ENCODE results near the gene BTBD3.
A peak's percentile ranks its signal among the peaks of the same experiment; 100 is the strongest.

BTBD3 gene

GRCh38 chr20:11917663-11918062 lies at the start of gene BTBD3:
TSS of gene BTBD3 (plus strand) at chr20:11917893. CDS start at chr20:11918276, 383 bp downstream.
- no peak for DNase-seq (ENCODE audit: extremely low read depth in 1 of 2, low read depth in 1 of 2)

- no peak for DNase-seq (ENCODE audit: extremely low read depth in 1 of 2, low read depth in 1 of 2)
Measured at GRCh38 chr20:11869641-11870040, 48.1 kb upstream of the BTBD3 start.

DNA sequence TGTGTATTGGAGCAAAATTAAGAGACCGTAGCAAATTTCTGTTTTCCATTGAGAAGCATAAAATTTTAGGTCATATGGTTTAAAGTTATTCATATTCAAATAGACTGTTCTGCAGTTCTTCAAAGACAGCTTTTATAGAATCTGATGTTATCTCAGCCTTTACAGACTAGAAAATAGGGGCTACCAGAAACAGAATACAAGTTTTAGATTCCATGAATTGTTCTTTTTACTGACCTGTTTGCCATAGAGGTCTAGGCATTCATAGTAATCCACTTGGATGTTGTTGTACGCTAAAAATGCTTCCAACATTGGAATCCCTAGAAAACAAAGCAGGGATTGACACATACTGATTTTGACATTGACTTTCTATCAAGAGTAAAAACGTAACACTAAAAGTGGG lies 47.3 kb upstream of the BTBD3 start:
- DNase-seq (ENCODE audit: extremely low read depth in 1 of 2, low read depth in 1 of 2): no peak

GRCh38 chr20:11876555-11876954 lies 41.1 kb upstream of the BTBD3 start:
- no peak for DNase-seq (ENCODE audit: extremely low read depth in 1 of 2, low read depth in 1 of 2)

GRCh38 chr20:11880680-11881079 lies 37.0 kb upstream of the BTBD3 start:
- DNase-seq (ENCODE audit: extremely low read depth in 1 of 2, low read depth in 1 of 2): no peak

GRCh38 chr20:11881449-11881848 lies 36.2 kb upstream of the BTBD3 start:
- no peak for DNase-seq (ENCODE audit: extremely low read depth in 1 of 2, low read depth in 1 of 2)

DNA sequence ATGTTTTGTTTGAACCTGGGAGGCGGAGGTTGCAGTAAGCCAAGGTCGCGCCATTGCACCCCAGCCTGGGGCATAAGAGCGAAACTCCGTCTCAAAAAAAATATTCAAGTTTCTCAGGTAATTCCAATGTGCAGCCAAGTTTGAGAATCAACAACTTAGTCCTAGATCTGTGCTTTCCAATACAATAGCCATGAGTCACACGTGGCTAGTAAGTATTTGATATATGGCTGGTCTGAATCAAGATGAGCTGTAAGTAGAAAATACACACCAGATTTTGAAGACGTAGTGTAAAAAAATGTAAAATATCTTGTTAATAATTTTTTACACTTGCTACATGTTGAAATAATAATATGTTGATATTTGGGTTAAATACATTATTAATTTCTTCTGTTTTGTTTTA lies 35.0 kb upstream of the BTBD3 start:
- no peak for DNase-seq (ENCODE audit: extremely low read depth in 1 of 2, low read depth in 1 of 2)

DNA sequence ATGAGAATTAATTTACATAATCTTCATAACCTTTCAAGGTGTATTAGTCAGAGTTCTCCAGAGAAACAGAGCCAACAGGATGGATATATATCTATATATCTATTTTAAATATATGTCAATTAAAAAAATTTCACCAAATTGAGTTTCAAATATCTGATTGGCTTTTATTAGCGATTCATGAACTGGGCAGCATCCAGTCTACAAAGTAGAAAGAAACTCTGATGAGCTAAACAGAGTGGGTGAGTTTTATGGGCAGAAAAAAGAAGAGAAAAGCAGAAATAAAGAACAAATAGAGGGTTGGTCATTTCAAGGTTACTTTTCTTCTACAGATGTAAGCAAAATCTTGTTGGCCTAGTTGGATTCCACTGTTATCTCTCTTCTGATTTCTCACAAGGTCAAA lies 29.0 kb upstream of the BTBD3 start:
- no peak for DNase-seq (ENCODE audit: extremely low read depth in 1 of 2, low read depth in 1 of 2)

DNA sequence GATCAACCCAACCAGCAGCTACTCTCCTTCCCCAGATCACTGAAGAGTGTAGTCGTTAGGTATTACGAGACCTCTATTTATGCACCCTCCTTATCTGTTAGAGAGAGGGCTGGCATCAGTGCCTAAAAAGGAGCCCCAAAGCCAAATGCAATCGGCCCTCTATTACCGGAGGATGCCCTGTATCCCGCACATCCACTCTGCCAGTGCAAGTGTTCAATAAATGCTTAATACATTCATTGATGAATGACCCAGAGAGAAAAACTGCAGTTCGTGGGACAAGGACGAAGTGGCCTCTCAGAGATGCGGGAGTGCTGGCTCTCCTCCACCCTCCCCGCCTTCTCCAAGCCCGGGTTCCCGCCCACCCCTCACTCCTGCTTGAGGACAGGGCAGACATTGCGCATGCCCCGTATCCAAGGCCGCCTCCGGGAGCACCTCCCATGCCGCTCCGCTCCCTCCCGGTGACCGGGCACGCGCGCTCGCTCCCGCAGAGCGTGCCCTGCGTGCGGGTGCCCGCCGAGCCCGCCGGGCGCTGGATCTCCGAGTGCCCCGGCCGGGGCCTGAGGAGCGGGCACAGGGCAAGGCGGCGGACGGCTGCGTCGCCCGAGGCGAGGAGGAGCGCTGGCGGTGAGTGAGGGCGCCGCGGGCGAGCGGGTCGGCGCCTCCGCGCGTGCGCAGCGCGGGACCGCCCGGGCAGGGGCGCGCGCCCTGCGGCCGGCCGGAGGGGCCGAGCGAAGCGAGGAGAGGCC lies 27.2 kb upstream of the BTBD3 start:
- DNase-seq (ENCODE audit: extremely low read depth in 1 of 2, low read depth in 1 of 2): peak; percentile 25 to 31

DNA sequence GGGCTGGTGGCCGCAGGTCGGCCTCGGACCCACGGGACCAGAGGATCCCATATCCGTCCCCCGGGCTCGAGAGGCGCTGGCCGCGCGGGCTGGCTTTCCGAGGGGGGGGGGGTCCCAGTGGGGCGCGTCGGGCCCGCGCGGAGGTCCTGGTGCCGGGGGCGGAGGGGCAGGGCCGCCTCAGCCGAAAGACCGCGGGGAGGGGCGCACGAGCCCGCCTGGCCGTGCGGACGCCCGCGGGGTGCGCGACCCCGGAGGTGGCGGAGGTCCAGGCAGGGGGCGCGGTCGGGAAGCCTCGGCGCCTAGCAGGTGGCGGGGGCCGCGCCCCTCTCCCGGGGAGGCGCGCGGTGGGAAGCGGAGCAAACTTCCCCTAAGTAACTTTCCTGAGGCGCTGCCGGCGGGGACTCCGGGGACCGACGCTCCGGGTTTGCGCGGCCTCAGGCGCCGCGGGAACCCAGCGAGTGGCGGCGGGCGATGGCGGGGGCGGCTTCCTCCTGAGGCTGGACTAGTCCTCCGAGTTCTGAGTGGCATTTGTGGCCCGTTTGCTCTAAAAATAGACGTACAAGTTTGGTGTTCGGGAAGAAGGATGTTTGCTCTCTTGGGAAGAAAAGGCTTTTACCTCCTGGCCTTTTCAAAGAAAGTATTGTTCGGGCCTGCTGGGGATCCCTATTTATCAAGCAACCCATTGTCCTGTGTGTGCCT lies 26.5 kb upstream of the BTBD3 start:
- DNase-seq (ENCODE audit: extremely low read depth in 1 of 2, low read depth in 1 of 2): no peak

GRCh38 chr20:11891776-11892545 lies 25.7 kb upstream of the BTBD3 start:
- DNase-seq (ENCODE audit: extremely low read depth in 1 of 2, low read depth in 1 of 2): peak in 1 of 2 donors; percentile 32

DNA sequence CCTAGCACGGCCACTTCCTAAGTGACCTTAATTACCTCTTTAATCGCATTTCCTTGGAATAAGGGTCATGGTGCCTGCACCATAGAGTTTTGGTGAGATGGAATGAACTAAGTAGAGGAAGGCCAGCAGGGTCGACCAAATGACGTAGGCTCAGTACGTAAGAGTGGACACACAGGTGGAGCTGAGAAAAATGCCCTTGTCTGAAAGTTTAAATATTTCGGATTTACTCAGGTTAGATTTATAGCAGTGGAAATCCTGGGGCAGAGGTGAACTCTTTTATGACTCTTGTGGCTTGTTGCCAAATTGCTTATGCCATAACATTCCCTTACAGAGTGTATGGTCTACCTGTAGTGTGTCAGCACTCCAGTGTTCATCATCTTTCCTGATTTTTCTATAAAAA lies 23.6 kb upstream of the BTBD3 start:
- no peak for DNase-seq (ENCODE audit: extremely low read depth in 1 of 2, low read depth in 1 of 2)

GRCh38 chr20:11895861-11896387 lies 21.8 kb upstream of the BTBD3 start:
- no peak for DNase-seq (ENCODE audit: extremely low read depth in 1 of 2, low read depth in 1 of 2)

- no peak for DNase-seq (ENCODE audit: extremely low read depth in 1 of 2, low read depth in 1 of 2)
Measured at GRCh38 chr20:11901127-11901526, 16.6 kb upstream of the BTBD3 start.

DNA sequence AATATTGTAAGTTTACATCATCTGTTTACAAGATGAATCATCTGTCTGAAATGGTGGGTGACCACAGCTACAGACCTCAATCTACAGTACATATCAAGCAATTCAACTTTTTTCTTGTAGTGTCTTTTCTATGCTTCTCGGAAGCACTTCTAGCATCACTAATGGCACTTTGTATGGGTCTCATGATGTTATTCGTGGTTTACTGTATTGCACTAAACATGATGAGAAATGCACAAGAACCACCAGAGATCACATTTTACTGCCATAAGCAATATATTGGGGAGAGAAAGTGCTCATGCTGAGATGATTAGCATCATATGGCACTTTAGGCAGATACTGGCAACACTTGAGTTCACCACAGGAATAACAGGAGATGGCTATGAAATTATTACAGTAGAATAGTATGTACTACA lies 15.4 kb upstream of the BTBD3 start:
- no peak for DNase-seq (ENCODE audit: extremely low read depth in 1 of 2, low read depth in 1 of 2)

- DNase-seq (ENCODE audit: extremely low read depth in 1 of 2, low read depth in 1 of 2): no peak
Measured at GRCh38 chr20:11905460-11906179, 12.1 kb upstream of the BTBD3 start.

DNA sequence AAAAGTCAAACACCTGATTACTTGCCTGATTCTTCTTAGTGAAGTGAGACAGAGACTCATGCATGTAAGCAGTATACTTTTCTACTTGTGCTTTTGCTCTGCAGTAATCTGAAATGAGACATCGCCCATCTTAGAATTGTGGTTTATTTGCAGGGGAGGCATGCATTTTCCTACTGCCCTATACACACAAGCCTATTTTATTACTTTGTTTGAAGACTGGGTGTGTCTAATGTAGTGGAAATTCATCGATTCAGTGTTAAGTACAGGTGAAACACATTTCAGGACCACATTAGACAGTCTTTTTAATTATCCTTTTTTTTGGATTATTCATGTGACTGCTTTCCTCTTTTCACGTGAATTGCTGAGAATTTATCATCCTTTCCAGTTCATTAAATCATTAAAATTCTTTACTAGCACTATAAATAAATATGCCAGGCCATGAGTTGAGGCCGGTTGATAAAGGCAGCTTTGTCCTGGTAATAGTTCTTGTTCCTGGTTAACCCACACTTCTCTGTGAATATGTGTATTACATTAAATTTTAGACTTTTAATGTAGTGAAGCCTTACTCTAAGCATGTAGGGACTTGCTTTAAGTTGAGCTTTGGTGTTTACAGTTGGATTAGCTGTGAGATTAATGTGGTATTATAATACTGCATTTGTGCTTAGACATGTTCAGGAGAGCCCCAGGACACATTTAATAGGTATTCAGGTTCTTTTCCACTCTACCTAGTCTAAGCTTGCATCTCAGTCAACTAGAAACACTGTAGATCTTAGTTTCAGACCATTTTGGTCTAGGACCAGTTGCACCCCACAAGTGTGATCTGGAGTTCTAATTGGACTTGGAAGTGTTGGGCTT lies 10.8 kb upstream of the BTBD3 start:
- no peak for DNase-seq (ENCODE audit: extremely low read depth in 1 of 2, low read depth in 1 of 2)

- no peak for DNase-seq (ENCODE audit: extremely low read depth in 1 of 2, low read depth in 1 of 2)
Measured at GRCh38 chr20:11907621-11908020, 10.1 kb upstream of the BTBD3 start.

GRCh38 chr20:11912013-11912658 lies 5.6 kb upstream of the BTBD3 start:
- DNase-seq (ENCODE audit: extremely low read depth in 1 of 2, low read depth in 1 of 2): no peak
